ENCODE data around the gene SP4.

The SP4 gene

DNA sequence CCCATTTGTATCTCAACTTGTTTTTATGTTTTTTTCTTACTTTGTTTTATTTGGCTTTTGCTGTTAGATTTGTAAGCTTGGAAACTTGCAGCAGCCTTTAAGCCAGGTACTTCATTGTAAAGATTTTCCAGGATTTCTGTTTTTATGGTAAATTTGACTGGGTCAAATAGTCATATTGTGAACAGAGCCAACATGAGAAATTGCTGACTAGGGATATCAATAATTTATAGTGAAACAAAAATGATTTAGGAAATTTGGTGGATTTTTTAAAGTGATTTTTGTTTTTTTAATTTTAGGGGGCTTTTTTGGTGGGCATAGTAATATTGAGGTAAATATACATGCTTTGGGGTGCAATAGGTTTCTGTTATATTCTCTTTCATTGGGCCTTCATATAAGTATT is 22.2 kb downstream of the SP4 start:
- H3K4me2 ChIP-seq (ENCODE audit: low read length): no peak overlapping the region
- H3K4me1 ChIP-seq: peaks cover 16% of the 10 kb centered on the region
- H3K9ac ChIP-seq: no peak overlapping the region
- H2AFZ ChIP-seq: no peak overlapping the region
- no peaks in the 10 kb centered on the region for H3K36me3 ChIP-seq (ENCODE audit: control insufficient read depth, insufficient read depth, low read length)
- H3K27ac ChIP-seq: no peak overlapping the region
- H3K27me3 ChIP-seq (ENCODE audit: control insufficient read depth, insufficient read depth, low read length): no peaks in the 10 kb centered on the region
- no peak overlapping the region for H3K4me3 ChIP-seq (ENCODE audit: low read depth, low read length)
- no peaks in the 10 kb centered on the region for H3K9me3 ChIP-seq (ENCODE audit: control insufficient read depth, low read length)
- TF ChIP-seq, protein P1, sequence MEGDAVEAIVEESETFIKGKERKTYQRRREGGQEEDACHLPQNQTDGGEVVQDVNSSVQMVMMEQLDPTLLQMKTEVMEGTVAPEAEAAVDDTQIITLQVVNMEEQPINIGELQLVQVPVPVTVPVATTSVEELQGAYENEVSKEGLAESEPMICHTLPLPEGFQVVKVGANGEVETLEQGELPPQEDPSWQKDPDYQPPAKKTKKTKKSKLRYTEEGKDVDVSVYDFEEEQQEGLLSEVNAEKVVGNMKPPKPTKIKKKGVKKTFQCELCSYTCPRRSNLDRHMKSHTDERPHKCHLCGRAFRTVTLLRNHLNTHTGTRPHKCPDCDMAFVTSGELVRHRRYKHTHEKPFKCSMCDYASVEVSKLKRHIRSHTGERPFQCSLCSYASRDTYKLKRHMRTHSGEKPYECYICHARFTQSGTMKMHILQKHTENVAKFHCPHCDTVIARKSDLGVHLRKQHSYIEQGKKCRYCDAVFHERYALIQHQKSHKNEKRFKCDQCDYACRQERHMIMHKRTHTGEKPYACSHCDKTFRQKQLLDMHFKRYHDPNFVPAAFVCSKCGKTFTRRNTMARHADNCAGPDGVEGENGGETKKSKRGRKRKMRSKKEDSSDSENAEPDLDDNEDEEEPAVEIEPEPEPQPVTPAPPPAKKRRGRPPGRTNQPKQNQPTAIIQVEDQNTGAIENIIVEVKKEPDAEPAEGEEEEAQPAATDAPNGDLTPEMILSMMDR (IDR thresholded peaks at IDR 0.05): no peak
- H3K79me2 ChIP-seq: peaks cover 18% of the 10 kb centered on the region

DNA sequence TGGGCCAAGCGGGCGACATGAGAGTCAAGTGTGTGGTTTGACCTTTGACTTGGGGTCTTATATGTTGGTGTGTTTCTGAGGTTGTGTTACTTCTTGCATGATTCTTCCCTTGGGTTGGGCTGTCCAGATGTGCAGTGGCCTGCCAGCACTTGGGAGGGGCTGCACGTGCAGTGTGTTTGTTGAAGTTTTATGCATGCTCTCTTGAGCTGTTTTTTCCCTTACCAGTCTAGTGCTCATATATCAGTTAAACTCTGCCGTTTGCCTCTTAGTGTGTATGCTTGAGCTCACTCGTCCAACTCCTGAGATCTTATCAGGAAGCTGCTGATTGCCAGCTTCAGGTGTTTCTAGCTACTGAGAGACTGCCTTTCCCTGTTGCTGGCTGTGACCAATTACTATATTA is 23.1 kb downstream of the SP4 start:
- Histone ChIP-seq H3K4me1 (peaks cover 16% of the 10 kb centered on the region), H3K27me3 (ENCODE audit: control insufficient read depth, insufficient read depth, low read length) (no peaks in the 10 kb centered on the region), H3K36me3 (ENCODE audit: control insufficient read depth, insufficient read depth, low read length) (no peaks in the 10 kb centered on the region), H3K4me3 (ENCODE audit: low read depth, low read length) (no peak overlapping the region), H2AFZ (no peak overlapping the region), H3K27ac (peak overlapping the region; percentile 11), H3K4me2 (ENCODE audit: low read length) (peak overlapping the region; percentile 33), H3K79me2 (peaks cover 24% of the 10 kb centered on the region), H3K9ac (no peak overlapping the region), H3K9me3 (ENCODE audit: control insufficient read depth, low read length) (no peaks in the 10 kb centered on the region)
- TF ChIP-seq, protein P1 (IDR thresholded peaks at IDR 0.05): no peak

DNA sequence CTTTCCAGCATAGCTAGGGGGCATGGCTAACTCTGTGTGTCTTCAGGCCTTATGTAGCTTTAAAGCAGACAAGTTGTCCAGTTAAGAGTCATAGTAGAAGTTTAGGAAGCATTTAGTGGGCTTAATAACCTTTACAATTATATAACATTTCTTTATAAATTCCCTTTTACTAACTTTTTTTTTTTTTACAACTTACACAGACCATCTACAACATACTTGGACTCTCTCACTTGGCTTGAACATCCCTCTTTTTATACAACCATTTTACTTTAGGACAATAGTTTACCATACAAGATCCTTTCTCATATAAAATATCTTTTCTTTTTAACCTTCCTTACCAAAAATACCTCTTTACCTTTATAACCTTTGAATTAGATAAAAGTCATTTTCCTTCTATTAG is 26.3 kb downstream of the SP4 start:
- no peaks in the 10 kb centered on the region for H3K36me3 ChIP-seq (ENCODE audit: control insufficient read depth, insufficient read depth, low read length)
- H3K27me3 ChIP-seq (ENCODE audit: control insufficient read depth, insufficient read depth, low read length): no peaks in the 10 kb centered on the region
- no peak overlapping the region for H3K27ac ChIP-seq
- peaks cover 31% of the 10 kb centered on the region for H3K79me2 ChIP-seq
- no peak overlapping the region for H3K4me3 ChIP-seq (ENCODE audit: low read depth, low read length)
- no peak overlapping the region for H3K4me2 ChIP-seq (ENCODE audit: low read length)
- H3K9me3 ChIP-seq (ENCODE audit: control insufficient read depth, low read length): no peaks in the 10 kb centered on the region
- no peak overlapping the region for H2AFZ ChIP-seq
- H3K4me1 ChIP-seq: peaks cover 16% of the 10 kb centered on the region
- H3K9ac ChIP-seq: no peak overlapping the region
- TF ChIP-seq, protein P1 (IDR thresholded peaks at IDR 0.05): no peak

DNA sequence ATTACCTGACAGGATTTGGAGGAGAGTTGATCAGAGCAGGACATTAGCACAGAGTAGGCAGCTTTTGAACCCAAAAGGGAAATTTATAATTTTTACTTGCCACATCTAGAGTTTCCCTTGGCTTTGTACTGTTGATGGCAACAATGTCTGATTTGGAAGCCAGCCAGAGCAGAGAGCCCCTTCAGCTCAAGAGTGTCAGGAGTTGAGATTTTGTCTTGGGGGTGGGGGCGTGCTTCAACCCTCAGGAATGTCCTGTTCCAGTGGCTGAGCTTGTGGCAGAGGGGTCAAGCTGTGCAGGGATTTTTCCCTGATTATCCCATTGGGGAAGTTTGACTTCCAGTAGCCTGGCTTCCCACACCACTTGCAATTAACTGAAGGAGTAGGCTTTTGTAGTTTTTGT is 27.0 kb downstream of the SP4 start:
- TF ChIP-seq, protein P1 (IDR thresholded peaks at IDR 0.05): no peak
- H3K36me3 ChIP-seq (ENCODE audit: control insufficient read depth, insufficient read depth, low read length): no peaks in the 10 kb centered on the region

DNA sequence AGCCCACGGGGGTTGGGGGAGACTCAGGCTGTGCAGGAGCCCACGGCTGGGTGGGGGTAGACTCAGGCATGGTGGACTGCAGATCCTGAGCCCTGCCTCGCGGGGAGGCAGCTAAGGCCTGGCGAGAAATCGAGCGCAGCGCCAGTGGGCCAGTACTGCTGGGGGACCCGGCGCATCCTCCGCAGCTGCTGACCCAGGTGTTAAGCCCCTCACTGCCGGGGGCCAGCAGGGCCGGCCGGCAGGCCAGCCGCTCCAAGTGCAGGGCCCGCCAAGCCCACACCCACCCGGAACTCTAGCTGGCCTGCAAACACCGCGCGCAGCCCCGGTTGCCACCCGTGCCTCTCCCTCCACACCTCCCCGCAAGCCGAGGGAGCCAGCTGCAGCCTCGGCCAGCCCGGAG is 33.4 kb downstream of the SP4 start:
- H3K4me1 ChIP-seq: no peaks in the 10 kb centered on the region
- no peak overlapping the region for H3K27ac ChIP-seq
- no peak overlapping the region for H3K4me3 ChIP-seq (ENCODE audit: low read depth, low read length)
- H3K79me2 ChIP-seq: peaks cover 13% of the 10 kb centered on the region
- no peak overlapping the region for H2AFZ ChIP-seq
- no peak overlapping the region for H3K4me2 ChIP-seq (ENCODE audit: low read length)
- H3K36me3 ChIP-seq (ENCODE audit: control insufficient read depth, insufficient read depth, low read length): no peaks in the 10 kb centered on the region
- TF ChIP-seq, protein P1 (IDR thresholded peaks at IDR 0.05): no peak
- H3K9ac ChIP-seq: no peak overlapping the region
- H3K27me3 ChIP-seq (ENCODE audit: control insufficient read depth, insufficient read depth, low read length): no peaks in the 10 kb centered on the region
- H3K9me3 ChIP-seq (ENCODE audit: control insufficient read depth, low read length): no peaks in the 10 kb centered on the region

More for the DNA sequence above, 27.0 kb downstream of the SP4 start:
- Histone ChIP-seq H3K4me2 (ENCODE audit: low read length) (no peak overlapping the region), H3K4me3 (ENCODE audit: low read depth, low read length) (no peak overlapping the region), H2AFZ (no peak overlapping the region), H3K79me2 (peaks cover 32% of the 10 kb centered on the region), H3K4me1 (peaks cover 16% of the 10 kb centered on the region), H3K9me3 (ENCODE audit: control insufficient read depth, low read length) (no peaks in the 10 kb centered on the region), H3K9ac (no peak overlapping the region), H3K27me3 (ENCODE audit: control insufficient read depth, insufficient read depth, low read length) (no peaks in the 10 kb centered on the region), H3K27ac (no peak overlapping the region)
